GM21528 (cell line): Measurements from ENCODE around the gene ST8SIA6.

Experiments used
- ATAC-seq: cut with Tn5 transposase; IDR thresholded peaks from one replicate; pipeline ENCODE4 v1.9.1; 2021; ENCODE audit warnings: mild to moderate bottlenecking, moderate library complexity; ENCODE audit not compliant: unreplicated experiment, low FRiP score

The ST8SIA6 gene

DNA sequence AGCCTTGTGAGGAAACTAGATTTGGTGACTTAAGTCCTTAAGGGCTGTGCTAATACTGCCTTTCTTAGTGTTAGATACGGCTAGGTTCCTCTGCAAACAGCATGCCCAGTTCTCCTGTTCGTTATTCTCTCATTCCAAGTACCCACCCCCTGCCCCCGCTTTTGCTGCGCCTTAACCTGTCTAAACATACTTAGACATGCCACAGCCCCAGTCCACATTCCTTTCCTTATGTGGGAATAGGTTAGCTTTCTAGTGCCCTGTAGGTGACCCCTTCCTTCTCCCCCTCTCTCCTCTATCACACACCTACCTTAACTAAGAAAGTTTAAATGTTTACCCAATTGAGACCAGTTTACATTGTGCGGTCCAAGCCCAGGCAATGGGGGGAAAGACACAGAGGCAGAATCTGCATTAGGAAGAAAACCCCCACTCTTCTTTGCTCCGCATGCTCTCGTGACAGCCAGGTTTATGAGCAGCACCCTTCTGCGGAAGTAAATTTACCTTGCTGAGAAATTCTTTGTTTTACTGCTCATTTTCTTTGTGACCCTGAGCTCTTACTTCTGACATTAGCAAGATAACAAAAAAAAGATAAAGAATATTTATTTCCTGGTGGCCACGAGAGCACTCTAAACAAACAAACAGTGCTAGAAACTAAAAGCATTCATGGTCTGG is 177.5 kb downstream of the ST8SIA6 start:
- no peak for ATAC-seq

- no peak for ATAC-seq
Observed at GRCh38 chr10:17273403-17273802, 181.0 kb downstream of the ST8SIA6 start.

DNA sequence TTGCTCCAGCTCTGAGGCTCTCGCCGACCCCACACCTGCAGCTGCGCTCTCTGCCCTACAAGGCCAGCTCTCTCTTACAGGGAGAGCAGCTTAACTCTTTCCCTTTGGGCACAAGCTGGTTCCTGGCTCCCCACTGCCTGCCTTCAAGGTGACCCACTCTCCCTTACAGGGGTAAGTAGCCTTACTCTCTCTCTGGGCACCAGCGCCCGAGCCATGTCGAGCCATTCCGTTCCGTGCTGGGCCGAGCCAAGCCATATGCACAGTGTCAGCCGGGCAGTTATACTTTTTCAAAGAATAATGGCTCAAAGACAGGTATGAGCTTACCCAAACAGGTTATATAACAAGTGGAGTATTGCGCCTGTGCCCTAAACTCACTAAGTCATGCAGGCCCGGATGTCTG is 181.7 kb downstream of the ST8SIA6 start:
- no peak for ATAC-seq
